Left forelimb (tissue), 1 donor: Measurements from ENCODE around the gene SGPP1.
"Not testable (repeated sequence)": the region's sequence is repeated elsewhere in the genome, so short reads cannot be mapped to it uniquely, and the experiment has no call there.

Source experiments
- DNase-seq: peaks from one replicate; pipeline ENCODE4 v3.0.0-alpha.2; 2018; ENCODE audit warnings: low spot score

The SGPP1 gene

GRCh38 chr14:63673886-63674497 is 53.9 kb downstream of the SGPP1 start:
- no peak for DNase-seq

GRCh38 chr14:63673255-63673654 is 54.6 kb downstream of the SGPP1 start:
- no peak for DNase-seq

DNA sequence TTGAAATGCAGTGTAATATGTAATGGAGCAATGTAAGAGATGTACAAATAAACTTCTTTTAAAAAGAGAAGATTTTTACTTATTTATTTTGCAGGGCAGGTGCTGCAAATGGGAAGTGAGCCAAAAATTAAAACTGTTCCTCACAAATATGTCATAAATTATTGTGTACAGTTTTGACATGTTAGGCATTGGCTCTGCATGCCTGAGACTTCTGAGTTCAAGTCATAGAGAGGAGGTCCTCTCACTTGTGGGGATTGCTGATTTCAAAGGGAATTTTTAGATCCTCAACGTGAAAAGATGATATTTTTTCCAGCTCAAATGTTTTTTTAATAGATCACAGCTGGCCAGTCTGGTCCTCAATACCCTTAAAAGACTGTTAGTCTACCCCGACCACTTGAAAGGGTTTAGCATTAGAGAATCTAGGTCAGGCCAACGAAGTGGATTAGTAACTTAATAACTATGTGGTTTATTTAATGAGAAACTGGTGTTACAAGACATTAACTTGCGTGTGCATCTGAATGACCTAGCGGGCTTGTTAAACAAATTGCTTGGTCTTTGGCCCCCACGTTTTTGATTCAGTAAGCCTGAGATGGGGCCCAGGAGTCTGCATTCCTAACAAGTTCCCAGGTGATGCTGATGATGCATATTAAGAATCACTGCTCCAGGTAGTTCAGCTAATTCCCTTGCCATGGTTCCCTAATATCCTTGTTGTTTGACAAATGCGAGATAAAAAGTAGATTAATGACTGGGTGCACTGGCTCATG is 55.3 kb downstream of the SGPP1 start:
- no peak for DNase-seq

- DNase-seq = no peak
Observed at GRCh38 chr14:63671987-63672386, 55.9 kb downstream of the SGPP1 start.

- DNase-seq = no peak
Observed at GRCh38 chr14:63670692-63671091, 57.2 kb downstream of the SGPP1 start.

- no peak for DNase-seq
Observed at GRCh38 chr14:63666335-63666734, 61.5 kb downstream of the SGPP1 start.

GRCh38 chr14:63663428-63664341 is 64.2 kb downstream of the SGPP1 start:
- DNase-seq = no peak

- no peak for DNase-seq
Observed at GRCh38 chr14:63662776-63663175, 65.1 kb downstream of the SGPP1 start.

DNA sequence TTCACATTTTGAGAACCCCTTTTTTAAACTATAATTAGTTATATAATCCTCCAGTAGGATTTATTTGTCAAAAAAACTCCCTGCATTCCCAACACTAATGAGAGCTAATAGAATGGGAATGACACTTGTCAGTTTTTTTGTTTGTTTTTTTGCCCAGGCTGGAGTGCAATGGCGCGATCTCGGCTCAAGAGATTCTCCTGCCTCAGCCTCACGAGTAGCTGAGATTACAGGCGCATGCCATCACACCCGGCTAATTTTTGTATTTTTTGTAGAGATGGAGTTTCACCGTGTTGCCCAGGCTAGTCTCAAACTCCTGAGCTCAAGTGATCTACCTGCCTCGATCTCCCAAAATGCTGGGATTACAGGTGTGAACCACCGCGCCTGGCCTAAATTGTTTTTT is 66.0 kb downstream of the SGPP1 start:
- not testable (repeated sequence) for DNase-seq

DNA sequence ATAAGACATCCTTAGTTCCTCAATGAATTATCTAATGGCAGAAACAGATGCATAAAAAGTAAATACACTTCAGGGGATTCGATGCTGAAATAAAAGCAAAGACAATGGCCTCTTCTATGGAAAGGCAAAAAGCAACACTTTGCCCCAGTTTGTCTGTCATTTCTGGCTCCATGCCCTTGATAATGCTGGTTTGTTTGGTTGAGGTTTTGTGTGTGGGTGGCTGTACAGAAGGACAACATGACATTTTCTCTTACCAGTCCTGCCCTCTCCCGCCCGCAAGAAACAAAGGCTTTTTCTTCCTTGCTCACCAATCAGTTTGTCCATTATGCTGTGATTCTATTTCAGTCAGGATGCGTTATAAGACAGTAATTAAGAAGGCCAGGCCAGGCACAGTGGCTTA is 68.1 kb downstream of the SGPP1 start:
- DNase-seq = no peak

- DNase-seq = no peak
Observed at GRCh38 chr14:63656194-63656593, 71.7 kb downstream of the SGPP1 start.

- DNase-seq = no peak
Observed at GRCh38 chr14:63654936-63655335, 72.9 kb downstream of the SGPP1 start.

- no peak for DNase-seq
Observed at GRCh38 chr14:63654346-63654745, 73.5 kb downstream of the SGPP1 start.

DNA sequence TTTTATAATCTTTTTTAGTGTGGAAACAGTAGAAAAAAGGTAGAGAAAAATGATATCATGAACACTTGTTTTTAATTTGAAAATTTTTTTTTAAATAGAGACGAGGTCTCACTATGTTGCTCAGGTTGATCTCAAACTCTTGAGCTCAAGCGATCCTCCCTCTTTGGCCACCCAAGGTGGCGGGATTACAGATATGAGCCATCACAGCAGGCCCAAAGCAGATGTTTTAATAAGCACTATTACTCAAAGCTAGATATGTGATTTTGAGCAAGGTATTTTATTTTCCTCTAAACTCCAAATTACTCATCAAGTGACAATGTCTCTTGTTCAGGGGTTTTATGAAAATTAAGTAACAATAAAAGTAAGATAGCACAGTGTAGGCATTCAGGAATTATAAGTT is 75.5 kb downstream of the SGPP1 start:
- no peak for DNase-seq

DNA sequence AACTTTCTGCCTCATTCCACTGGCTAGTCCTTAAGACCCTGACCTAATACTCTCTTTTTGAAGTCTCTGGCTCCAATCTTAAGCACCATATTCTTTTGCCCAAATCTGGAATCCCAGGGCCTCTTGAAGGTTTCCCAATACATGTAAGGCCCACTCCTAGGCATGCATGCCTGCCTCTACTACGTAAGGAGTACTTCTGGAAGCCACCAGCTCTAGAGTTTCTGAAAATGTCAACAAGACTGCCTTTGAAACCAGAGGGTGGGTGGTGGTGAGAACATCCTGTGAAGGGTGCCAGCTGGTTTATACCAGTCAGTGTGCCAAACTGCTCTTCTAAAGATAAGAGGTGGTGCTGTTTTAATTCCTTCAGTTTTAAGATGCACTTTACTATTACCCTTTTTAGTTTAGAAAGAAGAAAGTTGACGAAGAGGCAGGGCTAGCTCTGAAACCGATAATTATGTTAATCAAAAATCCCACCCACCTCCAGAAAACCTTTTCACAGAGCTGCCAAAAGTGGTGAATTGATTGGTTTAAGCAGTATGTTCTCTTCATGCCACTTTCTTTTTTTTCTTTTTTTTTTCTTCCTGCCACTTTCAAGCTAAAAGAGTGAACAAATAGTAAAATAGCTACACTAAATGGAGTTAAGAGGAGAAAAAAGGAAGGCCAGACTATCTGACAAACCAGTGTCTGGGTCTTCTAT is 77.5 kb downstream of the SGPP1 start:
- no peak for DNase-seq

- no peak for DNase-seq
Observed at GRCh38 chr14:63647696-63648410, 80.0 kb downstream of the SGPP1 start.

DNA sequence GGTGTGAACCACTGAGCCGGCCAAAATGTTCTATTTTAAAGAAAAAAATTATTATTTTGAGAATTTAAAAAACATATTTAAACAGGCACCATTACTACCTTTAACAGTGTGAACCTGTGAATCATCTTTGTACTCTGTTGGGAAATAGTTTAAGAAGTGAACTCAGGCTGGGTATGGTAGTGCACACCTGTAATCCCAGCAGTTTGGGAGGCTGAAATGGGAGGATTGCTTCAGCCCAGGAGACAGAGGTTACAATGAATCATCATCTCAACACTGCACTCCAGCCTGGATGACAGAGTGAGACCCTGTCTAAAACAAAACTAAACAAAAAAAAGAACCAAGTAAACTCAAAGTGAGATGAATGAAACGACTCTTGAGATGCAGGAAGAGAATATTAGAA is 83.1 kb downstream of the SGPP1 start:
- no peak for DNase-seq

GRCh38 chr14:63642656-63643382 is 85.0 kb downstream of the SGPP1 start:
- no peak for DNase-seq

- DNase-seq = no peak
Observed at GRCh38 chr14:63642229-63642611, 85.6 kb downstream of the SGPP1 start.

- peak; percentile 95 for DNase-seq
Observed at GRCh38 chr14:63641473-63642228, 86.2 kb downstream of the SGPP1 start, which contains the start of gene WDR89. Gene WDR89, minus strand, starts transcription at chr14:63641871. Its CDS starts 41,929 bp downstream, at chr14:63599942.
